Coronary artery (tissue), 2 donors: ENCODE measurements around the gene SEPTIN2.
"Not testable (repeated sequence)": the region's sequence is repeated elsewhere in the genome, so short reads cannot be mapped to it uniquely, and the experiment has no call there.

Experiments used
- DNase-seq: peaks from one replicate; pipeline ENCODE4 v3.0.0-alpha.2; 2017; ENCODE audit warnings: low spot score
- H3K27ac ChIP-seq, 2 donors: fragments of 200-600 bp; sonication (generic); one replicate each; pipeline ENCODE4 v1.5.1; 2016 to 2019
- H3K4me3 ChIP-seq: fragments of 200-600 bp; sonication (generic); 2 replicates; pipeline ENCODE4 v1.5.1; 2016; ENCODE audit warnings: mild to moderate bottlenecking, moderate library complexity
- TF ChIP-seq, protein P1 (sequence below): fragments of 200-600 bp; sonication (generic); IDR thresholded peaks from one replicate; pipeline ENCODE4 v1.5.1; 2019; ENCODE audit warnings: antibody characterized with exemption

SEPTIN2 gene

DNA sequence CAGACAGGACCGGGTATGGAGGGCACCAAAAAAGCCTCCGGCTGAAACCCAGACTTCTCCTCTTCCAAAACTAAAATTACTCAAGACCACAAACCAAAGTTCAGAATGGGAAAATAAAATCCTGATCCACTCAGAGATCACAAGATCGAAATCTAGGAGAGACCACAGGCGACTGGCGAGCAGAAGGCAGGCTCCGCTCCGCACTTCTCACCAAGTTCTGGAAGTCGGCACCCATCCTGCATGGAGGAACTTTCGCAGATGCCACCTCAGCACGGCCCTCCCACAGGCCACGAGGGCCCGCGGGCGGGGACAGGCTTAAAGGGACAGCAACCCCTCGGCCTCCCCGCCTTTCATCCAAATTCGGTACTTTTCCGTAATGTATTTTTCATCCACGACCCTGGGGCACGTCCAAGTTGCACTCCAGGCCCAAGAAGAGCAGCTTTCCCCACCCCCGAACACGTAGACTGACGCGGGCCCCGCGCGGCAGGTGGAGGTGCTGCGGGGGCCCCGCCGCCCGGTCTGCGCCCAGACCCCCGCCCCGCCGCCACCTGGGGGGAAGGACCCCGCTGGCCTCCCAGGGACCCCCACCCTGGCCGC lies 43.9 kb upstream of the SEPTIN2 start:
- peak overlapping the region; percentile 98 for H3K4me3 ChIP-seq
- peak; percentile 93 for DNase-seq
- TF ChIP-seq, protein P1, sequence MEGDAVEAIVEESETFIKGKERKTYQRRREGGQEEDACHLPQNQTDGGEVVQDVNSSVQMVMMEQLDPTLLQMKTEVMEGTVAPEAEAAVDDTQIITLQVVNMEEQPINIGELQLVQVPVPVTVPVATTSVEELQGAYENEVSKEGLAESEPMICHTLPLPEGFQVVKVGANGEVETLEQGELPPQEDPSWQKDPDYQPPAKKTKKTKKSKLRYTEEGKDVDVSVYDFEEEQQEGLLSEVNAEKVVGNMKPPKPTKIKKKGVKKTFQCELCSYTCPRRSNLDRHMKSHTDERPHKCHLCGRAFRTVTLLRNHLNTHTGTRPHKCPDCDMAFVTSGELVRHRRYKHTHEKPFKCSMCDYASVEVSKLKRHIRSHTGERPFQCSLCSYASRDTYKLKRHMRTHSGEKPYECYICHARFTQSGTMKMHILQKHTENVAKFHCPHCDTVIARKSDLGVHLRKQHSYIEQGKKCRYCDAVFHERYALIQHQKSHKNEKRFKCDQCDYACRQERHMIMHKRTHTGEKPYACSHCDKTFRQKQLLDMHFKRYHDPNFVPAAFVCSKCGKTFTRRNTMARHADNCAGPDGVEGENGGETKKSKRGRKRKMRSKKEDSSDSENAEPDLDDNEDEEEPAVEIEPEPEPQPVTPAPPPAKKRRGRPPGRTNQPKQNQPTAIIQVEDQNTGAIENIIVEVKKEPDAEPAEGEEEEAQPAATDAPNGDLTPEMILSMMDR = no peak
- H3K27ac ChIP-seq = peak overlapping the region; percentile 96 to 98

DNA sequence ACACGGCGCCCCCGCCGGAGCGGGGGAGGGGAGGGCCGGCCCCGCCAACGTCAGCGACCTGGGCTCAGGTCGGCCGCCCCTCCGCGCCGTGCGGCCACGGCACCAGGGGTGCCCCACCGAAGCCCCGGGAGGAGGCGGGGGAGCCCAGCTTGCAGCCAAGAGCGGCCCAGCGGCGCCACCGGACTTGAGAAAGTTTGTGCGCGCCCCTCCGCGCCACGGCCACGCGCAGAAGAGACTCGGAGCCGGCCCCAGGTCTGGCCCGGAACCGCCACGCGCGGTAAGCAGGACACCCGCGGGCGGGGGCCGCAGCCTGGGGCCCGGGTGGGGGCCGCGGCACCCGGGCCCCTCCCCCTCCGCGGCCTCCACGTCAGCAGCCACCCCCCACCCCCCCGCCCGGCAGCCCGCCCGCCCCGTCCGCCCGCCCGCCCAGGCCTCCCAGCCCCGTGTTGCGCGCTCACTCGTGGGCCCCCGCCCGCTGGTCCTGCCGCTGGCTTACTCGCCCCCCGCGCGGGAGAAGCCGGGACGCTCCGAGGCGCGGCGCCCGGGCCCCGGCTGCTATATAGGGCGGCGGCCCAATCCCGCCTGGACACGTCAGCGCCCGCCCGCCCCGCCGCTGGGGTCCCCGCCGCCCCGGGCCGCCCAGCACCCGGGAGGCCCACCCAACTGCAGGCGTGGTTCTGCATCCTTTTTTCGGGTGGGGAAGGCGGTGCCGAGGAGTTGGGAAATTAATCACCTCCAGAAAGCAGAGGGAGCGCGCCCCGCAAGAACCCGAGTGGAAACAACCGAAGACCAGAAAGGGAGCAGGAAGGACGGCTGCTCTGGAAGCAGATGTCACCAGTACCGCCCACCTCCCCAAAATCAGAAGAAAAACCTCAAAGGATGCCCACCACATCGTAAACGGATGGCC lies 43.2 kb upstream of the SEPTIN2 start:
- TF ChIP-seq, protein P1 = no peak
- Histone ChIP-seq H3K27ac (peak overlapping the region; percentile 96 to 98), H3K4me3 (peak overlapping the region; percentile 98)
- DNase-seq = peak; percentile 84

DNA sequence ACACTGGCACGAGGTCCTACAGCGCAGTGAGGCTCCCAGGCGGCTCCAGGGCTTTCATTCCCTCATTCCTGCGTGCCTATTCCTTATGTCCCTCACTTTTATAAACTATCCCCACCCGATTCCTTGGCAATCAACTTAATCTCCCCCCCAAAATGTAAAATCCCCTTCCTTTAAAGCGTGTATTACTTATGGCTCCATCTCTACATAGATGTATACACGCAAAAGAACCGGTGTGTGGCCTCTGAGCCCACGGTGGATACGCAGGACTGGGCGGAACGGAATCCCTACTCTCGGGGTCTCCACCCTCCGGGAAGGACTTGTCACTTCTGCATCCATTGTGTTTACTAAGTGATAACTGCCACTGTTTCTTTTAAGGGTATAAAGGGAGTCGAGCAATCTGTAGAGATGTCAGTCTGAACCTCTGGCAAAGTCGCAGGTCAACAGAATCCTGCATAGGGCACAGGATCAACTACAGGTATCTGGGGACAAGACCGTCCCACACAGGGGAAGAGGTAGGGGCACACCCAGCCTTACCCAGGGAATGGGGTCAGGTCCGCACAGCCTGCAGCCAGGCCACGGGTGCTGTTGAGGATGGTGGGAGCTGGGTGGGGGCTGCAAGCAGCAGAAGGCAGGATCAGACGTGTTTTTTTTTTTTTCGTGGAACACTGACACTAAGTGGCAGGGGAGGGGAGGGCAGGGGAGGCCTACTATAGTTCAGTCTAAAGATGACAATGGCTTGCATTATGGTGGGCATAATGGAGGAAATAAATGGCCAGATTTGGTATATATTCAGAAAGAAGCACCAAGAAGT lies 42.3 kb upstream of the SEPTIN2 start:
- TF ChIP-seq, protein P1 = no peak
- peak overlapping the region; percentile 98 for H3K4me3 ChIP-seq
- H3K27ac ChIP-seq = peak overlapping the region; percentile 96 to 98
- no peak for DNase-seq

DNA sequence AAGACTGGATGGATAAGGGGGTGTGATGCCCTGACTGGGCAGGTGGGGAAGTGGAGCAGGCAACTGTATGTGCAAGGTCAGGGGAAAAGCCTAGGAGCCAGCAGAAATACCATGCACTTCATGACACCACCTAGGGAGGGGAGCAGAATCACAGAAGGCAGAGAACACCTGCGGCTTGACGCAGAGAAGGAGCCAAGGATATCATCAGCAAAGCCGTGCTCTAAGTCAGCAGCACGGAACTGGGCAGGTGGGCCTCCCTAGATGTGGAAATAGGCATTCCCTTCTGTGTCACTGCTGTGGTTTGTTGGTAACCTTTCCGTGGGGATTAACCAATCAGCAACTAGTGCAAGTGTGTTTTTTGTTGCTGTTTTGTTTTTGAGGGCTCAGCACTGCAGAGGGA lies 41.6 kb upstream of the SEPTIN2 start:
- no peak overlapping the region for H3K4me3 ChIP-seq
- TF ChIP-seq, protein P1 = no peak
- H3K27ac ChIP-seq = no peak overlapping the region
- DNase-seq = no peak

DNA sequence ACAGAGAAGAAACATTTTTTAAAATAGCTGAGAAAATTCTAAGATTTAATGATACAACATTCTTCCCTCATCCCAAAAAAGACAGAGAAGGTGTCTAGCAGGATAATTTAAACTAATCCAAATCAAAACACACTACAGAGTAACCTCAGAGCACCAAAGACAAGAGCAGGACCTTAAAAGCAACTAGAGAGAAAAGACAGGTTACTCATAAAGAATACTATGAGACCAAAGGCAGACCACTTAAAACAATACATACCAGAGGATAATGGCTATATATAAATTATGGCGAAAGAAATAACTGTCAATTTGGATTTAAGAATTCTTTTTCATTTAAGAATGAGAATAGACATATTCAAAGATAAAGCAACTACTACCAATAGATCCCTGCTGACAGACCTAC lies 40.2 kb upstream of the SEPTIN2 start:
- TF ChIP-seq, protein P1 = no peak
- H3K4me3 ChIP-seq = no peak overlapping the region
- no peak for DNase-seq
- H3K27ac ChIP-seq = no peak overlapping the region

DNA sequence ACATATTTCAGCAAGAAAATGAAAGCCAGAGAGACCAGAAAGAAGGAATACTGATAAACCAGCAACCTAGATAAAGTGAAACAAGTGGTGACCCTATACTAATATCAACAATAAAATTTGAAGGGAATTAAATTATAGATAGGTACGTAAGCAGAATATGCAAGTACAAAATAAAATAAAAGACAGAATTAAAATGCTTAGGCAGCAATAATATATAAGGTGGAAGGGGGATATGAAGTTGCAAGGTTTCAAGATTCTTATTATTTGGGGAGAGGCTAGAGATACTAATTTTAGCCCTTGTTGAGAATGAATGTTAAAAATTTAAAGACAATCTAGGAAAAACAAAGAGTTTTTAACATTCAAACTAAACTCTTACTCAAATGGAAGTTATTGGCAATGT lies 39.8 kb upstream of the SEPTIN2 start:
- H3K27ac ChIP-seq = no peak overlapping the region
- TF ChIP-seq, protein P1 = no peak
- no peak for DNase-seq
- H3K4me3 ChIP-seq = no peak overlapping the region

DNA sequence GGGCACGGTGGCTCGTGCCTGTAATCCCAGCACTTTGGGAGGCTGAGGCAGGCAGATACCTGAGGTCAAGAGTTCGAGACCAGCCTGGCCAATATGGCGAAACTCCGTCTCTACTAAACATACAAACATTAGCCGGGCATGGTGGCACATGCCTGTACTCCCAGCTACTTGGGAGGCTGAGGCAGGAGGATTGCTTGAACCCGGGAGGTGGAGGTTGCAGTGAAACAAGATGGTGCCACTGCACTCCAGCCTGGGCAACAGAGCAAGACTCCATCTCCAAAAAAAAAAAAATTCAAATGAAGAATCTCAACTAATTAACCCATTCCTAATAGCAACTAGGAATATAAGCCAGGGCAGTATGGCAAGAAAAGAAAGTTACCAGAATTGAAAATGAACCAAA lies 37.4 kb upstream of the SEPTIN2 start:
- H3K27ac ChIP-seq, DNase-seq, H3K4me3 ChIP-seq: not testable (repeated sequence)
